GM12864 (cell line): ENCODE data around the gene C1orf210.

Source experiments
- DNase-seq: peaks from one replicate; pipeline ENCODE4 v3.0.0-alpha.2; 2011; ENCODE audit warnings: low read depth
- H3K4me3 ChIP-seq: 2 replicates; pipeline ENCODE4 v1.5.1; 2011; ENCODE audit warnings: mild to moderate bottlenecking, low read depth, low read length, control low read depth
- CTCF ChIP-seq: IDR thresholded peaks from 2 replicates; pipeline ENCODE4 v1.5.1; 2011; ENCODE audit warnings: low read depth, mild to moderate bottlenecking, moderate library complexity, low read length, control low read depth, inconsistent platforms; ENCODE audit errors: missing control alignments

Gene C1orf210

GRCh38 chr1:43256675-43257570, 28.5 kb downstream of the C1orf210 start:
- DNase-seq = no peak
- no peak for TF ChIP-seq CTCF
- H3K4me3 ChIP-seq = no peak overlapping the region

GRCh38 chr1:43255438-43256210, 29.8 kb downstream of the C1orf210 start:
- no peak for TF ChIP-seq CTCF
- DNase-seq = no peak
- H3K4me3 ChIP-seq = no peak overlapping the region

- TF ChIP-seq CTCF = no peak
- DNase-seq = no peak
- H3K4me3 ChIP-seq = no peak overlapping the region
Measured at GRCh38 chr1:43253876-43254275, 31.5 kb downstream of the C1orf210 start.

GRCh38 chr1:43253173-43253572, 32.2 kb downstream of the C1orf210 start:
- no peak for DNase-seq
- no peak overlapping the region for H3K4me3 ChIP-seq
- no peak for TF ChIP-seq CTCF

- no peak overlapping the region for H3K4me3 ChIP-seq
- TF ChIP-seq CTCF = no peak
- no peak for DNase-seq
Measured at GRCh38 chr1:43252225-43252624, 33.2 kb downstream of the C1orf210 start.

GRCh38 chr1:43251024-43251423, 34.4 kb downstream of the C1orf210 start:
- no peak for DNase-seq
- H3K4me3 ChIP-seq = no peak overlapping the region
- TF ChIP-seq CTCF = no peak

GRCh38 chr1:43250351-43250761, 35.0 kb downstream of the C1orf210 start:
- no peak for TF ChIP-seq CTCF
- no peak overlapping the region for H3K4me3 ChIP-seq
- DNase-seq = no peak
